NCI-H1417 treated with DMSO at 0.1 percent for 48 hours (cell line): ENCODE data around the gene ILK.
A peak's percentile ranks its signal among the peaks of the same experiment; 100 is the strongest.

ENCODE experiments used
- DNase-seq: peaks from one replicate; lab custom pipeline; 2025; lab: John Stamatoyannopoulos, UW

The ILK gene

DNA sequence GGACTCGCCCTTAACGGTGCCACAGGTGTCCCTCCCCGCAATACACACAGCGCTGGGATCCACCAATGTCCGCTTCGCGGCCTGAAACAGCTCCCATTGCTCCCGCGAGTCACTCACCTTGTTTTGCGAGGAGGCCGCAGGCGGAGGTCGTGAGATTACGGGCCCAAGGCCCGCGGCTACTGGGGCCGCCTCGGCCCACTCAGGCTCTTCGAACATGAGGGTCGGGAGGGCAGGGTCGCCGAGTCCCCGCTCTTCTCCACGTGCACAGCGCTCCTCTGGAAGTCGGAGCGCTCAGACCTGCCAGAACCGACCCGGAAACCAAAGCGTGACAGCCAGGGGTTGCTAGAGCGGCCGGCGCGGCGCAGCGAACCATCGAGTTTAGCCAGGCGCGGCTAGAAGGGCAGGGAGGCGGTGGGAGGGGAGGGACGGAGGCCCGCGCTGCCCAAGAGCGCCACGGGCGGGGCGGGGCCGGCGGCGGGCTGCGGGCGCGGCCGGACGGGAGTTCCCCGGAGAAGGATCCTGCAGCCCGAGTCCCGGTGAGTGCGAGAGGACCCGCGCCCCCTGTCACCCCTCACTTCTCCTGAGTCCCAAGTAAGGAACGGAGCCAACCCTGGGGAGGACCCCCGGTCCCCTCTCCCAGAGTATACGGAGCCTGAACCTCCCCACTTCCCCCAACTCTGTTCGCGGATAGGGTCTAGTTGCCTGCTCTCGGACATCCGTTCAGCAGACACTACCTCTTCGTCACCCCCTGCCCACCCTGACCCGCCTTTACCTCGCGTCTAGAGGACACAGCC lies at the start of gene ILK, which contains the start of gene RRP8:
TSS of gene ILK (plus strand) at position 488 of the 794 bp plus-strand sequence. CDS start 498 bp downstream, outside the sequence.
TSS of gene RRP8 (minus strand) at position 330 of the 794 bp plus-strand sequence. CDS start at position 216, 114 bp downstream.
- DNase-seq, result peak; percentile 34

DNA sequence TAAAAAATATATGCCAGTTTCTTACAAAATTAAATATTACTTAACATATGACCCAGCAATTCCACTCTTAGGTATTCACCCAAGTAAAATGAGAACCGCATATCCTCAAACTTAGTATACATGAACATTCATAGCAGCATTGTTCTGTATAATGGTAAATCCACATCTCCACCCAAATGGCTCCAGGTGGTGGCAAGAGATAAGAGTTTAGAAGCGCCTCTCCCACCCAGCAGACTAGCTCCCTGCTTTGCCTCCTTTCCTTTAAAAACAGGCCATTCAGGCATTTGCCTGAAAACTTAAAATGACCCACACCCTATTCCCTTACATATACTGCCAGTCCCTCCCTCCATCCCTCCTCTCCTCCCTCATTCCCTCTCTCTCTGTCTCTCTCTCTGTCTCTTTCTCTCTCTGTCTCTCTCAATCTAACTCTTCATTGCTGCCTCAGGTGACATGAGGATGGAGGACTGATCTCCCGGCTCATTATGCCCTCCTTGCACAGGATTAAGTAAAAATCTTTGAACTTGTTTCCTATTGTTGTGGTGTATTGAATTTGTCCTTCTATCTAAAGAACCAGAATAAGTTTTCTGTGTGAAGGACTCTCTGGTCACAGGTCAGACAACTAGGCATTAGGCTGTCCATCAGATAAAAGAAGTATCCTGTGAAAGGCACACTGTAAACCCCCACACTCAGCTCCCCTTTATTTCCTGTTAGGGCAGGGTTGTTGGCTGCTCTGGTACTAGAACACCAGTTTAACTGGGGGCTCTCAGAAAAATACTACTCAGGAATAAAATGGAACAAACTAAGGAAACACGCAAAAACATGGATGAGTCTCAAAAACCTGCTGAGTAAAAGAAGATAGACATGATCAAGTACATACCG lies 48.5 kb upstream of the ILK start:
- no peak for DNase-seq

DNA sequence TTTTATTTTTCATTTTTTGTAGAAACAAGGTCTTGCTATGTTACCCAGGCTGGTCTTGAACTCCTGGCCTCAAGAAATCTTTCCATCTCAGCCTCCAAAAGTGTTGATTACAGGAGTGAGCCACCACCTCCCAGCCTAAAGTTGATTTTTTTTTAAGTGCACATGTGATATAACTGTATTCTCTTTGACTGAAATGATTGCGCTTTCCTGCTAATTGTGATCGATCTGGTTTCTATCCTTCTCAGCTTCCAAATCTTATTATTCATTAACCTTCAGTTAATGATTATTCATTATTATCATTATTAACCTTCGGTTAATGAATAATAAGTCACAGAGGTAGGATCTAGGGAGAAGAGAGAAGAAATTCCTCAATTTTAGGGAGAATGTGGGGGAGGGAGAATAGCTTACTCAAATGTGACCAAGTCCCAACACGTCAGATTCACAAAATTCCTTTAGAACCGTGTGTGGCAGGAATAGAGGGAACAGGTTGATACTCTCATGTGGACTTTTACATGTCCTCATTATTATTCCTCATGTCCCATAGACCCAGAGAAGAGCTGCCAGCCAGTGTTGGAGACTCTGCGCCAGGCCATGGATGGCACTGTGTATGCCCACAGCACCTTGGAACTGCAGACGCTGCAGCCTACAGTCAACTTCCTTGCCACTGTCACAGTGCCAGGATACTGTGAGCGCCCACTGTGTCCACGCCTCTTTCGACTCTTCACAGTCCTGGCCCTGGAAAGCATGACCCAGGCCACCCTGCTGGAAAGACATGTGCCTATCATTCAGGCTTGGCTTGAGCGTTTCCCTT lies 47.2 kb upstream of the ILK start:
- DNase-seq, result no peak

- no peak for DNase-seq
These were observed 46.5 kb upstream of the ILK start for GRCh38 chr11:6557063-6557462.

DNA sequence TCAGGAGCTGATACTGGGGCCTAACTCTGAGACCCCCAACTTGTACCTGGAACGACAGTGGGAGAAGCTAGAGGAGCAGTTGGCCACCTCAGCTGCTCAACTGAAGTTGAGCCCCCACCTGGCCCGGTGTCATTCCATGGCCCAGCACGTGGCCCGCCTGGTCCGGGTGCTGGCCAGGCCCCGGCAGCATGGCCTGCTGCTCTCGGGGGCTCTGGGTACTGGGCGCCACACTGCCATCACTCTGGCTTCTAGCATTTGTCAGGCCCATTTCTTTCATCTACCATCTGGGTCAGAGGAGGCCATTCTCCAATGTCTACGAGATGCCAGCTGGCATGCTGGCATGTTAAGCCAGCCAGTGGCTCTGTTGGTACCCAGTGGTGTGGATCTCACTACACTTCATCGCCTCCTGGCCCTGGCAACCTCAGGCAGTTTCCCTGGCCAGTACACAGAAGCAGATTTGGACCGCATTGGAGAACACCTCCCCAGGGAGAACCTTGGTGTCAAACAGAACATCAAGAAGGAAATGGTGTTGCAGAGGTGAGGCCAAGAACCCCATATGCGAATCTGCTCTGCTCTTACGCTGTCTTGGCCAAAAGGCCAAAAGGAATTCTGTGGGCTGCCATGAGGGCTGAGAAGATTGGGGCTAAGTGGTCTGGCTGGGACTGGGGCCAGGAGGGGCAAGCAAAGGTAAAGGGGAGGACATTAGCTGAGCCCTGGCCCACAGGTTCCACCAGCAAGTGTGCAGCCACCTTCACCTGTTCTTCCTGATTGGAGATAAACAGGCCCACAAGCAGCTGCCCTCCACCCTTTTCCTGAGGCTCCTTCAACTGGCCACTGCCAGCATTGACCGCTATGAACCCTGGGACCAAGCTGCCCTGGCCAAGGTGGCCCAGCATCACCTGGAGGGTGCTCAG lies 45.6 kb upstream of the ILK start:
- DNase-seq, result no peak

DNA sequence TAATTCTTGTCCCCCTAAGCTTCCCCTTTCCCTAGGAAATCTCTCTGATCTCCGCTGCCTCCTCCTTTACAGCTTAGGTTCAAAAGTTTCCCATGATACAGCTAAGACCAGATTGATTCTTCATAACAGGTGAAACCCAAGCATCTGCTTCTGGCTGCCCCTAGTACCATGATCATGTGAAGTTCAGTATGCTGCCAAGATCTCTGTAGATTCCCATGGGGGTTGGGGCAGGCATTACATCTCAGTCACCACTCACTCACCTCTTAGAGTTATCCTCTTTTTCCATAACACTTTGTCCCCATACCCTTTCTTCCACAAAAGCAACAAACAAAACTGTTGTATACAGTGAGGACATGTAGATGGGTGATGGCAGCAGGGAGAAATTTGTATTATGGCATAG lies 44.2 kb upstream of the ILK start:
- no peak for DNase-seq

DNA sequence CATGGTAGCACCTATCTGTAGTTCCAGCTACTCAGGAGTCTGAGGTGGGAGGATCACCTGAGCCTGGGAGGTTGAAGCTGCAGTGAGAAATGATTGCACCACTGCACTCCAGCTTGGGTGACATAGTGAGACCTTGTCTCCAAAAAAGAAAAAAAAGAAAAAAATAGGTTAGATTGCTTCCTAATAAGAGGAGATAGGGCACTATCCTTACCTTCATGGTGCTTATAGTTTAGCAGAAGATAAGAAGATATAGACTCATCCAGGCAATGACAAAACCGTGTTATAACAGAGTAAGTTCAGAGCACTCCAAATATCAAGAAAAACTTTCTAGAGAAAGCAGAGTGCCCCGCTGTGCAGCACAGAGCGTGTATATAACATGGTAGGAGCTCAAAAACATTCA lies 42.3 kb upstream of the ILK start:
- DNase-seq, result no peak

DNA sequence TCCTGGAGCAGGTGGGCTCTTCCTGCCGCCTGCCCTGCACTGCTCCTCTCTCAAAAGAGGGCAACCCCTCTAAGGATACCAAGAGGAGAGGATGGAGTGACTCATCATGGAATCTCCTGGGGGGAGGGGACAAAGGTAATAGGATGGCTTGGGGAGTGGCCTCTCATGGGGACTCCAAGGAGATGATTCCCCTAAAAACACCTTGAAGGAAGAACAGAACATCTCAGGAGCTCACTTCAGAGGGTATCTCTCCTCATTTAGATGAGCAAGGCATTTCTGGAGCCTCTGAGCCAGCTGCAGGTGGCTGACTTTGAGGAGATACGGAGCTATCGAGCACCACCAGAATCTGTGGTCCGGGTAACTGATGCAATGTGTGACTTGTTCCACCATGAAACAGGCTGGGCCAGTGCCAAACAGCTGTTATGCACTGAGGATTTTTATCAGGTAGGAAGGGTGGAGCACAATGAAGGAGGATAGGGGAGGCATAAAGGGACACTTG lies 40.4 kb upstream of the ILK start:
- DNase-seq, result no peak

GRCh38 chr11:6563667-6564066 lies 39.9 kb upstream of the ILK start:
- no peak for DNase-seq

DNA sequence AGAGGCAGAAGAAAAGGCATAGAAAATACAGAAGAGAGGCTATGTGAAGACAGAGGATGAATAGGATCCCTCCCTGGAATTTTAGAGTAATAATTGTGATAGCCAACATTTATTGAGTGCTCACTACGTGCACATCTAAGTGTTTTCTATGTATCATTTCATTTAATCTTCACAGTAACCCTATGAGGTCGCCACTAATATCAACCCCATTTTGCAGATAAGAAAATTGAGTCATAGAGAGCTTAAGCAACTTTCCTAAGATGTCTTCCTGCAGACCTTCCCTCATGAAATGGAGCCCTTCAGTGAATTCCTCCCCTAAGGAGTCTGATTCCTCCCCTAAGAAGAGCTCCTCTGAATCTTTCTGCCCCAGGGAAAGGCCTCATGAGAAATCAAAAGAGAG lies 38.2 kb upstream of the ILK start:
- DNase-seq, result no peak

- no peak for DNase-seq
These were observed 37.4 kb upstream of the ILK start for GRCh38 chr11:6565988-6566703.

GRCh38 chr11:6566704-6567370 lies 36.7 kb upstream of the ILK start:
- DNase-seq, result no peak

DNA sequence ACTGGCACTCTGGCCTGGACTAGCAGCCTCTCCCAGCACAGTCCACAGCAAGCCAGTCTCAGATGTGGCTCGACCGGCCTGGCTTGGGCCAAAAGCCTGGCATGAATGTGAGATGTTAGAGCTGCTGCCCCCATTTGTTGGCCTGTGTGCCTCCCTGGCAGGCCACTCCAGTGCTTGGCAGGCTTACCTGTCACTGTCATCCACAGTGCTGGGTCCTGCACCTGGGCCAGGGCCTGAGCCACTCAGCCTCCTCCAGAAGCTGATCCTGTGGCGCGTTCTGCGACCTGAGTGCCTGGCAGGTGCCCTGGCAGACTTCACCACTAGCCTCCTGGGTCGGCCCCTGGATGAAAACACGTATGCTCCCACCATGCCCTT lies 36.2 kb upstream of the ILK start:
- DNase-seq, result no peak

DNA sequence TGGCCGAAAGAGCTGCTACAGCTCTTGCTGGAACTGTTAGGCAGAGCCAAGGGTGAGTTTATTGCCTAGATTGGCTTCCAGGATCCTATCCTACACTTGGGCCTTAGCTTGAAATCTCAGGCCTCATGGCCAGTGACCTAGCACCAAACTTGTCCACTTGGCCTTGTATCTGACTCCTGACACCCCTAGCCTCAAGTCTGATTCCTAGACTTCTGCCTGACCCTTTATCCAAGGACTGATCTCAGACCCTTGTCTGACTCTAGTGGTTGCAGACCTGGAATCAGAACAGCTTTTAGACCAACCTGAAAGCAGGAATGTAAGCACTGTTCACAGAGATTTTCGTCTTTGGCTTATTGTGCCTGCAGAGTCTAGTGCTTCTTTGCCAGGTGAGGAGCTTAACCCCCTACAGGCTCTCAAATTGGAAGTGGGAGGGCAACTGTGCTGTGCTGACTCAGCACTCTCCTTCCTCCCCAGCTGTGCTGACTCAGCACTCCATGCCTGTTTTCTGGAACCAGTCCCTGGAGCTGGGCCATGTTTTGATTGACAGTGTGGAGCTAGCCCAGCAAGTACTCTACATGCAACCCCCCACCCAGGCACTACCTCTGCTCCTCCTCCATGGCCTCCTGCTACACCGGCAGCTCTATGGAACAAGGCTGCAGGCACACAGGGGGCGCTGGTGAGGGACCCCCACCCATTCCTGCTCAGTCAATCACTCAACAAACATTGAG lies 35.2 kb upstream of the ILK start:
- DNase-seq, result peak; percentile 1

DNA sequence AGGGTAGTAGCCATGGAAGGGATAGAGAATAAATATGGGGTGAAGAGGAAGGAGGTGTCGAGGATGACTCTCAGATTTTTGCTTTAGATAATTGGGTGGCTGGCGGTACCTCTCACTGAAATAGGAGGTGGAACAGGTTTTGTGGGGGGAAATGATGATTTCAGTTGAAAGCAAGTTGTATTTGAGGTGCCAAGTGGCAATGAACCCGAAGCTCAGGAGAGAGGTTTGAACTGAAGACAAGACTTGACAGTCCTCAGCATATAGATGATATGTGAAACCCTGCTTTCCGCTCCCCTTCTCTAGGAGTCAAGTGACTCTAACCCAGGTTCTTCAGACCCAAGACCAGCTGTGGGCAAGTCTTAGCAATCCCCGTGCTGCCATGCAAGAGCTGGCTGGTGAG lies 33.9 kb upstream of the ILK start:
- no peak for DNase-seq

- no peak for DNase-seq
These were observed 32.7 kb upstream of the ILK start for GRCh38 chr11:6570691-6571427.

- no peak for DNase-seq
These were observed 32.1 kb upstream of the ILK start for GRCh38 chr11:6571434-6572008.

DNA sequence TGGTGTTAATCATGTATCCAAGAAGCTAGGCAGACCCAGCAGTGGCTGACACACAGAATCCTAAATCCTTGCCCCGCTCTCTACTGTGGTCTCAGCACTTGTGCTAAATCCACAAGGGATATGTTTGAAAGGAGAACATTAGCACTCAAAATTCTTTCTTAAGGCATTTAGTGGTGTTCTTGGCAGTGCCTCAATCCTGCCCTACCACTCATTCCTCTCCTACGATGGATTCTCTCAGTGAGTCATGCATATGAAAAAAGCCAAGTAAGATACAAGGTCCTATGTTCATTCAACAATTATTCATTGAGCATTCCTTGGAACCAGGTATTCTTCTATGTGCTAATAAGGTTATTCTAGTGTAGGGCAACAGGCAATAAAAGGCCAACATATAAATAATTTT lies 31.4 kb upstream of the ILK start:
- DNase-seq, result no peak
